ENCODE data around the gene DCDC2B.

DCDC2B gene

GRCh38 chr1:32263744-32264143, 54.9 kb downstream of the DCDC2B start:
- DNase-seq, result no peak
